GM12874 (cell line): Measurements from ENCODE around the gene RNU6-7.

Experiments used
- CTCF ChIP-seq: IDR thresholded peaks from 2 replicates; pipeline ENCODE4 v1.5.1; 2011; ENCODE audit warnings: low read depth, mild to moderate bottlenecking, control low read depth, low read length, moderate library complexity; ENCODE audit not compliant: insufficient read depth

The RNU6-7 gene

GRCh38 chr14:32200368-32201192 is 1.3 kb upstream of the RNU6-7 start:
- no peak for TF ChIP-seq CTCF

- TF ChIP-seq CTCF, result no peak
Measured at GRCh38 chr14:32201193-32201815, 541 bp upstream of the RNU6-7 start.

- no peak for TF ChIP-seq CTCF
Measured at GRCh38 chr14:32202491-32202997, 699 bp downstream of the RNU6-7 start.

- no peak for TF ChIP-seq CTCF
Measured at GRCh38 chr14:32202998-32203882, 1.4 kb downstream of the RNU6-7 start, which contains the start of gene RNU6-8. Gene RNU6-8 (minus strand): TSS chr14:32203269.

GRCh38 chr14:32203928-32204357 is 2.1 kb downstream of the RNU6-7 start:
- no peak for TF ChIP-seq CTCF

- TF ChIP-seq CTCF, result no peak
Measured at GRCh38 chr14:32205554-32205953, 3.7 kb downstream of the RNU6-7 start.

GRCh38 chr14:32205984-32206383 is 4.1 kb downstream of the RNU6-7 start:
- TF ChIP-seq CTCF, result no peak
